ENCODE data around the gene CCM2.

The CCM2 gene

DNA sequence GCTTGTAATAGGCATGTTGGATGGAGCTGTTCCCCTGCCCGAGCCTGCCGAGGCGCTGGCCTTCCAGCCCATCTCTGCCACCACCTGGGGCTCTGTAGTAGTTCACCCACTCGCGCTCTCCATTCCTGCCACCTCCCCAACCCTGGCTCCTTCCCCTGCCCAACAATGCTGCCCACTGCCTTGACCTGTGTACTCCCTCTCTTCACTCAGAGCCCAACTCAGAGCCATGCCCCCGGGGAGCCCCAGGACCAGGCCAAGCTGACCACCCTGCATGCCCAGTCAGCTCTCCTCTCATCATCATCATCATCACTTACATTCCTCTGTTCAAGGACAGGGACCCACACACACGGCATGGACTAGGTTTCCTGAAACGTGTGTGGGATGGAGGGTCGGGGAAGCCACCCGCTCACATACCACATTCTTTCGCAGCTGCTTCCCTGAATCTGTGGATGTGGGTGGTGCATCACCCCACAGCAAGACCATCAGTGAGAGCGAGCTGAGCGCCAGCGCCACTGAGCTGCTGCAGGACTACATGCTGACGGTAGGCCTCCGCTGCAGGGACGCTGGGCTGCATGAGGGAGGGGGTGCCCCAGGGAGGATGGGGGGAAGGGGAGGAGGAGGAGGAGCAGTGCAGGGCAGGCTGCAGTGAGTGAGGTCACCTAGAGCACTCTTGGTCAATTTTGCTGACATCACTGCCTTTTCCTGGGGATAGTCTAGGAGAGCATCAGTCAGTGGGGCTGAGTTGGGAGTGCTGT, 73.2 kb downstream of the CCM2 start:
- FAIRE-seq = no peak
- TF ChIP-seq TAF1 (IDR thresholded peaks at IDR 0.05; ENCODE audit: borderline replicate concordance, low read depth, low read length) (no peak), POLR2A (IDR thresholded peaks at IDR 0.05; ENCODE audit: low read depth, low read length) (no peak), POLR2AphosphoS5 (IDR thresholded peaks at IDR 0.05; ENCODE audit: low read depth, low read length) (no peak)
- DNase-seq (ENCODE audit: insufficient read length) = no peak

DNA sequence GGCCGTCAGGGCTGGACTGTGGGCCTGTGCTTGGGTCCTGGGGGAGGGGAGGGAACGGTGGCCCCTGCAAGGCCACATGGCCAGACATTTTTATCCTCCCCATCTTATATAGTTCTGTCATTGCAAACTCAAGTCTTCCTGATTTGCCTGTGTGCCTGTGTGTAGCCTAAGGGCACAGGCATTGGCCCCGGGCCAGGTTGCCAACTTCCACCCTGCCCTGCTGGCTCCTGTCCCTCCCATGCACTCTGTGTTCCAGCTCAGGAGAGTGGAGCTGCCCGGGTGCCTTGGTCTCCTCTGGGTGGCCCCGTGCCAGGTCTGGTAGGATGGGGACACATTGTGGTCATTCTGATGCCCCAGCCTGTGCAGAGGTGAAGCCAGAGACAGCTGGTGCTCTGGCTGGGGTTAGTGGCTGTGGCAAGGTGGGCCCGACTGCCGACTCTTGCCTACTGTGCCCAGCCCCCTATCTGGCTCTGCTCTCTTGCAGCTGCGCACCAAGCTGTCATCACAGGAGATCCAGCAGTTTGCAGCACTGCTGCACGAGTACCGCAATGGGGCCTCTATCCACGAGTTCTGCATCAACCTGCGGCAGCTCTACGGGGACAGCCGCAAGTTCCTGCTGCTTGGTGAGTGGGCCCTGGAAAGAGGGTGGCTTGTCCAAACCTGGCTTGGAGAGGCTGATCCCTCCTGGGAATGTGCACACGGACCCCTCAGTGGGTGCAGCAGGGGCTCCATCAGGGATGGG, 74.0 kb downstream of the CCM2 start:
- FAIRE-seq (no peak), DNase-seq (ENCODE audit: insufficient read length) (no peak)
- TF ChIP-seq POLR2AphosphoS5 (IDR thresholded peaks at IDR 0.05; ENCODE audit: low read depth, low read length) (no peak), POLR2A (IDR thresholded peaks at IDR 0.05; ENCODE audit: low read depth, low read length) (no peak), TAF1 (IDR thresholded peaks at IDR 0.05; ENCODE audit: borderline replicate concordance, low read depth, low read length) (no peak)

DNA sequence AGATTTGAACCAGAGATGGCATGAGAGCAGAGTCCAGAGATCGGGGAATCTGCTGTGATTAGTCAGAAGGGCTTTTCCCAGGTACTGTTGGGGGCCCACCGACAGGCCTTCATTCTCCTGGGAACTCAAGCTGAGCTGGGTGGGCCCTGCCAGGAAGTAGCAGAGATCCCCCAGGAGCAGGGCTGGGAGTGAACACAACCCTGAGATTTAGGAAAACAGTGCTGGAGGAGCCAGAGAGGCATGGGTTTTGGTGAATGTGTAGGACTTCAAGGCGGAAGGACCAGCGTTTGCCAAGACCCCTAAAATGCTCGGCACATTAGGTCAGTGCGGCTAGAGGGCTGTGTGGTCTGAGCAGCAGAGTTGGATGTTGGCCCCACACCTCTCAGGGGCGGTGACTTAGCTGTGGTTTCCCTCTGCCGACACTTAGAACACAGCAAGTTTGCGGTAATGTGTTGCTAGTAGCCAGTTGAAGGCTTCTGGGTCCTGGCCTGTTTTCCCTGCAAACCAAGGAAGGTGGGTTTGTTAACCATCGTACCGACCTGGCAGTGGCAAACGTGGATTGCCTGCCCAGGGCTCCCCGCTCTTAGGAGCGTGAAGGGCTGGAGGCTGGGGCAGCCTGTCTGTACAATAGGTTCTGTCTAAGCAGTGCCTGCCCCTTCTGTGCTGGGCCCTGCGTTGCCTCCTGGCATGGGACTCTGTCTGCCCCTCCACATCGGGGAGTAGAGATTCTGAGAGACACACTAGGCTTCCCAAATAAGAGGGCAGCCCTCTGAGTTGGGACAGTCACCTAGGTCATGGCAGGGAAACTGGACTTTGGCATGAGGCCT, 74.7 kb downstream of the CCM2 start:
- DNase-seq (ENCODE audit: insufficient read length) = no peak
- FAIRE-seq = no peak
- no peak for TF ChIP-seq TAF1 (IDR thresholded peaks at IDR 0.05; ENCODE audit: borderline replicate concordance, low read depth, low read length)
- no peak for TF ChIP-seq POLR2AphosphoS5 (IDR thresholded peaks at IDR 0.05; ENCODE audit: low read depth, low read length)
- TF ChIP-seq POLR2A (IDR thresholded peaks at IDR 0.05; ENCODE audit: low read depth, low read length) = no peak

GRCh38 chr7:45075355-45075644, 75.3 kb downstream of the CCM2 start:
- DNase-seq (ENCODE audit: insufficient read length) = no peak
- TF ChIP-seq TAF1 (IDR thresholded peaks at IDR 0.05; ENCODE audit: borderline replicate concordance, low read depth, low read length) = no peak
- no peak for TF ChIP-seq POLR2AphosphoS5 (IDR thresholded peaks at IDR 0.05; ENCODE audit: low read depth, low read length)
- TF ChIP-seq POLR2A (IDR thresholded peaks at IDR 0.05; ENCODE audit: low read depth, low read length) = no peak
- no peak for FAIRE-seq

DNA sequence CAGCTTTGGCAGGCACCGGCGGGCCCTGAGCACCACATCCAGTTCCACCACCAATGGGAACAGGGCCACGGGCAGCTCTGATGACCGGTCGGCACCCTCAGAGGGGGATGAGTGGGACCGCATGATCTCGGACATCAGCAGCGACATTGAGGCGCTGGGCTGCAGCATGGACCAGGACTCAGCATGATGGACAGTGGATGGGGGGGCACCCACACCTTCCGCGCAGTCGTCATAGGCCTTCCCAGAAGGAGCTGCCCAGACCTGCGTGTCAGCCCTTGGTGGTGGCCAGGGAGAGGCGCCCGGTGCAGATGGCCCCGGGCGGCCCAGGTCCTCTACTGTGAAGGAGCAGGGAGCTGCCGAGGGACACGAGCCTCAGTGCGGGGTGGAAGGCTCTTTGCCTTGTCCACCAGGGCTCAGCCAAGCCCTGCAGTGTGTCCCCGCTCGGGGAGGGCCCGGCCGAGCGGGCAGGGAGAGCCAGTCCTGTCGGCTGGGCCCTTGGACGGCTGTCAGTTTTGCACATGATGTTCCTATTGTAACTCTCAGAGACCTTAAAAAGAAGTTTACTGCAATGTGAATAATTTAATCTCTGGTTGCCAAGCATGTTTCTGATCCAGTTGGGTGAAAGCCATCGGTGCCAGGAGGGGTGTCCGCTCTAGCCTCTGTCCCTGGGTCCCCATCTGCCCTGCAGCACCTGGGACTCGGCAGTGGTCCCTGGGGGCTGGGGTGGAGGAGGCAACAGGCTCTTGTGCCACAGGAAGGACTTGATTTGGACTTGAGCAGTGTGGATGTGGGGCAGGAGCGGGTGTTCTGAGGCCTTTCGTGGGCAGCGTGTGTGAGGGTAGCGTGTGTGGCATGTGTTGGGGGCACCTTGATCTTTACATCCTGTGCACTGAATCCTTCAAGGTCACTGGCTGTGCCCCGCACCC, 76.1 kb downstream of the CCM2 start:
- no peak for FAIRE-seq
- DNase-seq (ENCODE audit: insufficient read length) = no peak
- TF ChIP-seq POLR2AphosphoS5 (IDR thresholded peaks at IDR 0.05; ENCODE audit: low read depth, low read length) (no peak), TAF1 (IDR thresholded peaks at IDR 0.05; ENCODE audit: borderline replicate concordance, low read depth, low read length) (no peak), POLR2A (IDR thresholded peaks at IDR 0.05; ENCODE audit: low read depth, low read length) (no peak)

DNA sequence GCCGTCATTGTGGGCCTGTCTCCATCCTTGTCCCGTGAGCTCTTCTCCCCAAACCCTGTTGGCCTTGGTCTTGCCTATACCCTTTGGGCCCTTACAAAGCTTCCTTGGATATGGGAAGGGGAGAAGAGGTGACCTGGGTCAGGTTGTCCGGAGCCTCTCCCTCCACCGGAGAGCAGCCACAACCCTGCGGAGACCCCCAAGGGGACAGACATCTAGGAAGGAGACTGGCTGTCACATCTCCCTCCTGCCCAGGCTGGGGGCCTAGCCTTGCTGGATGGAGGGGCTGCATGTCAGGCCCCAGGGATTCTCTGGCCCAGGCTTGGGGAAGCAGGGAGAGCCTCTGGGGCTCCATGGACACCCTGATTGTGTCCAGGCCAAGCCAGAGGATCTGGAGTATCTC, 76.9 kb downstream of the CCM2 start:
- no peak for DNase-seq (ENCODE audit: insufficient read length)
- TF ChIP-seq POLR2A (IDR thresholded peaks at IDR 0.05; ENCODE audit: low read depth, low read length) (no peak), TAF1 (IDR thresholded peaks at IDR 0.05; ENCODE audit: borderline replicate concordance, low read depth, low read length) (no peak), POLR2AphosphoS5 (IDR thresholded peaks at IDR 0.05; ENCODE audit: low read depth, low read length) (no peak)
- FAIRE-seq = no peak

DNA sequence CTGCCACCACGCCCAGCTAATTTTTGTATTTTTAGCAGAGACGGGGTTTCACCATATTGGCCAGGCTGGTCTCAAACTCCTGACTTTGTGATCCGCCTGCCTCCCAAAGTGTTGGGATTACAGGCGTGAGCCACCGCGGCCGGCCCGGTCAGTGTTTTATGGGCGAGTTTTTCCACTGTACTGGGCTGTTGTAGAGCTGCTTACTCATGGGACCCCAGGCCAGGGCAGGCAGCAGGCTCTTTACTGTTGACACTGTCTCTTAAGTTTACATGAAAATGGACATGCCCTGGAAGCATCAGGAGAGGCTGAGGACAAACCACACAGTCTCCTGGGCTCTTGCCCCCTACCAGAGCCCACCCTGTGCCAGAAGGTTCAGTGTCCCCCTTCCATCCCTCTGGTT, 77.6 kb downstream of the CCM2 start:
- DNase-seq (ENCODE audit: insufficient read length) (no peak), FAIRE-seq (no peak)
- TF ChIP-seq POLR2AphosphoS5 (IDR thresholded peaks at IDR 0.05; ENCODE audit: low read depth, low read length) = no peak
- TF ChIP-seq POLR2A (IDR thresholded peaks at IDR 0.05; ENCODE audit: low read depth, low read length) = no peak
- TF ChIP-seq TAF1 (IDR thresholded peaks at IDR 0.05; ENCODE audit: borderline replicate concordance, low read depth, low read length) = no peak

DNA sequence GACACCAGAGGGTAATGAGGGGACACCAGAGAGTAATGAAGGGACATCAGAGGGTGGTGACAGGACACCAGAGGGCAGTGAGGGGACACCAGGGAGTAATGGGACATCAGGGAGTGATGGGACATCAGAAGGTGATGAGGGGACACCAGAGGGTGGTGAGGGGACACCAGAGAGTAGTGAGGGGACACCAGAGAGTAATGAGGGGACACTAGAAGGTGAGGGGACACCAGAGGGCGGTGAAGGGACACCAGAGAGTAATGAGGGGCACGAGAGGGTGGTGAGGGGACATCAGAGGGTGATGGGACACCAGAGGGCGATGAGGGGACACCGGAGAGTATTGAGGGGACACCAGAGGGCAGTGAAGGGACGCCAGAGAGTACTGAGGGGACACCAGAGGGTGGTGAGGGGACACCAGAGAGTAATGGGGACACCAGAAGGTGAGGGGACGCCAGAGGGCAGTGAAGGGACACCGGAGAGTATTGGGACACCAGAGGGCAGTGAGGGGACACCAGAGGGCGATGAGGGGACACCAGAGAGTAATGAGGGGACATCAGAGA, 78.2 kb downstream of the CCM2 start:
- no peak for FAIRE-seq
- TF ChIP-seq TAF1 (IDR thresholded peaks at IDR 0.05; ENCODE audit: borderline replicate concordance, low read depth, low read length) (no peak), POLR2A (IDR thresholded peaks at IDR 0.05; ENCODE audit: low read depth, low read length) (no peak), POLR2AphosphoS5 (IDR thresholded peaks at IDR 0.05; ENCODE audit: low read depth, low read length) (no peak)

GRCh38 chr7:45080265-45080957, 80.4 kb downstream of the CCM2 start:
- no peak for DNase-seq (ENCODE audit: insufficient read length)
- TF ChIP-seq POLR2A (IDR thresholded peaks at IDR 0.05; ENCODE audit: low read depth, low read length) = no peak
- TF ChIP-seq TAF1 (IDR thresholded peaks at IDR 0.05; ENCODE audit: borderline replicate concordance, low read depth, low read length) = no peak
- TF ChIP-seq POLR2AphosphoS5 (IDR thresholded peaks at IDR 0.05; ENCODE audit: low read depth, low read length) = no peak
- no peak for FAIRE-seq

More for the DNA sequence above, 78.2 kb downstream of the CCM2 start:
- no peak for DNase-seq (ENCODE audit: insufficient read length)
